Urinary bladder (tissue), 4 donors: Measurements from ENCODE around the gene MYO5B. TPM values are rescaled to one million over a fixed set of nuclear protein-coding genes. Genes with fewer than 3 reads are reported as not detected.
A peak's percentile ranks its signal among the peaks of the same experiment; 100 is the strongest.

Experiments used
- DNase-seq: peaks from one replicate; pipeline ENCODE4 v3.0.0-alpha.2; 2015; ENCODE audit errors: extremely low spot score
- H3K27ac ChIP-seq: one replicate; pipeline ENCODE4 v1.5.1; 2013; ENCODE audit warnings: low read depth, mild to moderate bottlenecking, moderate library complexity
- H3K36me3 ChIP-seq: one replicate; pipeline ENCODE4 v1.6.1; 2013; ENCODE audit warnings: mild to moderate bottlenecking, moderate library complexity; ENCODE audit not compliant: insufficient read depth
- H3K4me1 ChIP-seq: one replicate; pipeline ENCODE4 v1.6.1; 2013; ENCODE audit warnings: mild to moderate bottlenecking, moderate library complexity; ENCODE audit not compliant: insufficient read depth
- H3K4me3 ChIP-seq: one replicate; pipeline ENCODE4 v1.5.1; 2013; ENCODE audit warnings: low read depth, low read length
- WGBS: extraction: QIAGEN DNeasy Blood & Tissue Kit; methylation state at CpG from one replicate; pipeline ENCODE4 v1.1.7; 2013; 5-methylcytosine and 5-hydroxymethylcytosine counted together
- polyA plus RNA-seq: library from polyadenylated mRNA; stranded (reverse); fragments of 200-250 nt; gene quantifications from one replicate; pipeline ENCODE4 v1.2.3, GENCODE V29; 2013
- total RNA-seq: library from RNA; depleted of rRNA; stranded (reverse); fragments of >200 nt; gene quantifications from one replicate; pipeline ENCODE4 v1.2.3, GENCODE V29; 2014
- donor health status: healthy with polysubstance abuse.
- donor health status: healthy.

Gene MYO5B
- total and polyA plus RNA-seq, 2 donors = 2.7 to 8.8 TPM

- H3K27ac ChIP-seq = no peak overlapping the region
- H3K4me3 ChIP-seq = no peak overlapping the region
- no peak for DNase-seq
- no peaks in the 10 kb centered on the region for H3K36me3 ChIP-seq
- 92% methylated on average over 2 of the region's 2 CpGs for WGBS
- H3K4me1 ChIP-seq = no peaks in the 10 kb centered on the region
Measured at GRCh38 chr18:49878015-49878414, 316.9 kb downstream of the MYO5B start.

DNA sequence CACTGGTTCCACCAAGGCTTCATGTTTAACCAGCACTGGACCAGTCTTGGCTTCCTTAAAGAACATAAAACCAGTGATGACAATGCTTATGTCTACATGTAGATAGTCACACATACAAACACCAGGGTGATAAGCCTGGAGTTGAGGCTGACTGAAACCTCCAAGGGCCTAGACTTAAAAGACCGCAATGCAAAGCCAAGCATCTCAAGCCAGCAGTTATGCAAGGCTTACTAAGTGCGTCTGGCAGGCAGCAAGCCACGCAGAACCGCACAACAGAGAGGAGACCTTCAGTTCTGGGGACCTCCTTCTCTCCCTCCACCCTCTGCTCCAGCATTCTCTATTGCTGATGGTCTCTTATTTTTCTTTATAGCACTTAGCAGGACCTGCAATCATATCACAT is 318.4 kb downstream of the MYO5B start:
- WGBS = 72% methylated on average over 4 of the region's 4 CpGs
- no peak overlapping the region for H3K4me3 ChIP-seq
- H3K4me1 ChIP-seq = no peaks in the 10 kb centered on the region
- DNase-seq = no peak
- no peak overlapping the region for H3K27ac ChIP-seq
- H3K36me3 ChIP-seq = no peaks in the 10 kb centered on the region

GRCh38 chr18:49875783-49876182 is 319.2 kb downstream of the MYO5B start:
- Histone ChIP-seq H3K36me3 (no peaks in the 10 kb centered on the region), H3K4me3 (no peak overlapping the region), H3K27ac (no peak overlapping the region), H3K4me1 (no peaks in the 10 kb centered on the region)
- no peak for DNase-seq
- WGBS = 61% methylated on average over 1 of the region's 1 CpG

DNA sequence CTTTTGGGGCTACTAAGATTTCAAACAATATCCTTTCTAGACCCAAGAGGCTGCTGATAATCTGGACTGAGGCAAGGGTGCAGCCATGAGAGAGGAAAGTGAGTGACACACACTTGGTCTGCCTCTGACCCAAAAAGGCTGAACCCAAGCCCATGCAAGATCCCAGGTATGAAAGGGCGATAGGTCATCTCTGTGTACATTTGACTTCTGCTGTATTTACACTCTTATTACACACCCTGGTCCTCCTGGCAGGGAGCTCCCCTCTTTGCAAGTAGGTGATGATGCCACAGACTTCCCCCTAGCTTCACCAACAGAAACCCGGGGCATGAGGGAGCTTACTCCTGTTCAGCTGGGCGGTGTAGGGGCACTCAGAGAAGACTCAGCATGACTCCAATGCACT is 319.8 kb downstream of the MYO5B start:
- Histone ChIP-seq H3K27ac (no peak overlapping the region), H3K4me3 (no peak overlapping the region), H3K36me3 (no peaks in the 10 kb centered on the region), H3K4me1 (no peaks in the 10 kb centered on the region)
- DNase-seq = no peak
- WGBS = 92% methylated on average over 3 of the region's 3 CpGs

DNA sequence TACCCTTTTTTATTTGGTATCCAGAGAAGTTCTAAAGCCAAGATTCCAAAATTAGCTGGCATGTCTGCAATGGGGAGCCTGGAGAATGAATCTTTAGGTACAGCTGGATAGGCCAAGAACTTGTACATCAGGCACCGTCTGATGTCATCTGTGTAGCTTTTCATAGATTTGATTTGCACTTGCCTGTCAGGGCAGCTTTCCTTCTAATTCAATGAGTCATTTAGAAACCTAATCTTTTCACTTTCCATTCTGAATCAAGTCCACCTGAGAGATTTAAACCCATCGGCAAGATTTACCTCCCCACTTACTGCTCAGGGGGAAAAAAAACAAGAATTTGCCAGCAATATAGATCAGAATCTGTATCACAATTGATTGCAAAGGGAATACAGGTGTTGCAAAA is 320.7 kb downstream of the MYO5B start:
- WGBS = 89% methylated on average over 2 of the region's 2 CpGs
- Histone ChIP-seq H3K27ac (no peak overlapping the region), H3K4me3 (no peak overlapping the region), H3K4me1 (no peaks in the 10 kb centered on the region), H3K36me3 (no peaks in the 10 kb centered on the region)
- no peak for DNase-seq

DNA sequence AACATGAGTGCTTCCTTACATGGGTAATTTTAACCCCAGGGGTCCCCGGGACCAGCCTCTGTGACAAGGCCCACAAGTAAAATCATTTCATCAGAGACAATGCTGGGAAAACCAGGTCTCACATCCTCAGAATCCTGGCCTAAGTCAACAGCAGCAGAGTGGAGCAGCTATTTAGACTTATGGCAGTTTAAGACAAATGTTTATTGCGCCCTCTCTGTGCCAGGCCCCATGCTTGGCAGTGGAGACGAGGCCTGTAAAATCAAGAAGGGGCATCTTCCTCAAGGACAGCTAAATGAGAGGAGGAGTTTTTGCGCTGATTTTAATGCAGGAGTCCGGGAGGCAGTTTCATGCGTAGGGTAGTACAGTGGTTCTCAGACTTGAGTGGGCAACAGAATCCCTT is 325.6 kb downstream of the MYO5B start:
- Histone ChIP-seq H3K27ac (no peak overlapping the region), H3K4me3 (no peak overlapping the region), H3K36me3 (no peaks in the 10 kb centered on the region), H3K4me1 (no peaks in the 10 kb centered on the region)
- WGBS = 90% methylated on average over 6 of the region's 6 CpGs
- DNase-seq = no peak

GRCh38 chr18:49866680-49867079 is 328.3 kb downstream of the MYO5B start:
- Histone ChIP-seq H3K27ac (no peak overlapping the region), H3K4me3 (no peak overlapping the region), H3K4me1 (no peaks in the 10 kb centered on the region), H3K36me3 (no peaks in the 10 kb centered on the region)
- DNase-seq = no peak
- WGBS = 88% methylated on average over 1 of the region's 1 CpG

GRCh38 chr18:49865401-49865800 is 329.5 kb downstream of the MYO5B start:
- H3K4me1 ChIP-seq = no peaks in the 10 kb centered on the region
- no peaks in the 10 kb centered on the region for H3K36me3 ChIP-seq
- no peak for DNase-seq
- WGBS = 54% methylated on average over 2 of the region's 2 CpGs
- no peak overlapping the region for H3K4me3 ChIP-seq
- no peak overlapping the region for H3K27ac ChIP-seq

DNA sequence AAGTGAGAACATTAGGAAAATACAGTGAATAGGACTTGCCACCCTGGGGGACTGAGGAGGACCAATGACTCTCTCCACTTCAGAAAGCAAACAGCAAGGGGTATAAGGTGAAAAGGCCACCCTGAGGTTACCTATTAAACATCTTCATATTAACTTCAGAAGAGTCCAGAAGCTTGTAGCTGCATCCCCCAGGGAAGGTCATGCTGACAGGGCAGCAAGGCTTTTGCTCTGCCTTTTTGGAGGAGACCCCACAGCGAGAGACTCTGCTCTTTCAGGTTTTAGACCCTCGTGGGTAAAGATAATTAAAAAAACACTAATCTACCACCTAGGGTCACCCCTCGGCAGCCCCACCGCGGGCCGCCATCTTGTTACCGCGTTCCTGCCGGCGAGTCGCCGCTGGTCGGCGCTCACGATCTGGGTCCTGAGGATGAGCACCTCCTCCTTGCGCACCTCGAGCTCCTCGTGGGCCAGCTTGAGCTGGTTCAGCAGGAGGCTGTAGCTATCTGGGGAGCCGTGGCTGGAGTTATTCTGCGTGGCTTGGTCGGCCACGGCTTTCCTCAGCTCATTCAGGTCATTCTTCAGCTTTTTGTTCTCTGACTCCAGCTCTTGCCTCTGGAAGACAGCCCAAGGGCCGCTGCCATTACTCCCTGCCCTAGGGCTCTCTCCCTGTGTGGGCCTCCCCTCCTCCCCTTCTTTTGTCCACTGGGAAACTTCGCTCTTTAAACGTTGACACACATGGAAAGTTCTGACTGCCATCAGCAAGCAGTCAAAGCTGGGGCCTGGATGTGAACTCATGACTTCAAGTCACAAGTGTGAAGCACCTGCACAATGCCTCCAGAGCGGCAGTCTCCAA is 331.0 kb downstream of the MYO5B start:
- 85% methylated on average over 26 of the region's 26 CpGs for WGBS
- no peak for DNase-seq
- Histone ChIP-seq H3K27ac (no peak overlapping the region), H3K36me3 (no peaks in the 10 kb centered on the region), H3K4me1 (no peaks in the 10 kb centered on the region), H3K4me3 (no peak overlapping the region)

- Histone ChIP-seq H3K27ac (no peak overlapping the region), H3K4me1 (no peaks in the 10 kb centered on the region), H3K36me3 (no peaks in the 10 kb centered on the region), H3K4me3 (no peak overlapping the region)
- DNase-seq = no peak
- 87% methylated on average over 13 of the region's 13 CpGs for WGBS
Measured at GRCh38 chr18:49862656-49863385, 332.1 kb downstream of the MYO5B start.

DNA sequence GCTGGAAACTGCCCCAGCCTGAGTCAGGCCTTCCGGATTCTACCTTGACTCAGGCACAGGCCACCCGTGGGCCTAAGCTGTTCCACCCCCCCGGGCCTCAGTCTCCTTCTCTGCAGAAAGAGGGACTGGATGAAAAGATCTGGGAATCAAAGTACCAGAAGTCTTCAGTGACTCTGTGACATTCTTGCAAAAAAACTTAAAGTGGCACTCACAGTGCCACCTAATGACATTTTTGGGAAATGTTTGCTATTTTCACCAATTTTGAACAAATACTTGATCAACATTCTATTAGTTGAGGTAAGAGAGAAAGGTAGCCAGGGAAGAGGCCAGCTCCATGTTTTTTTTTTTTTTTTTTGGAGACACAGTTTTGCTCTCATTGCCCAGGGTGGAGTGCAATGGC is 333.3 kb downstream of the MYO5B start:
- DNase-seq = no peak
- Histone ChIP-seq H3K36me3 (no peaks in the 10 kb centered on the region), H3K27ac (no peak overlapping the region), H3K4me1 (no peaks in the 10 kb centered on the region), H3K4me3 (no peak overlapping the region)
- WGBS = 73% methylated on average over 3 of the region's 3 CpGs

DNA sequence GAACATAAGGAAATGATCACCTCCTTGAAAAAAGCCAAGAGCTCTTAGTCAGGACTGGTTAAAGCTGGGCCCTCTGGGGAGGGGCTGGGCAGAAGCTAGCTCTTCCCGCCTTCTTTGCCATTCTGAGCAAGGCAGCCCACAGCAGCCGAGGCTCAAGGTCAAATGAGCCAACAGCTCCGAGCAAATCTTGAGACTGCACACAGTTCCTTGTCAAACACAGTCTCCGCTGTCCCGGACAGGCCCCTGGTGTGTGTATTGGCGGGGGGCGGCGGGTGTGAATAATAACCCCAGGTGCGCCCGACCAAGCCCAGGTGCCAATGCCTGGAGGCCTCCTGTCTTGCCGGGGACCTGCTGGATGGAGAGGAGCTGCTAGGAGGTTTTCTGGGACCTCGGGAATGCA is 335.2 kb downstream of the MYO5B start:
- DNase-seq = no peak
- H3K27ac ChIP-seq = no peak overlapping the region
- 82% methylated on average over 12 of the region's 12 CpGs for WGBS
- H3K4me1 ChIP-seq = no peaks in the 10 kb centered on the region
- H3K4me3 ChIP-seq = no peak overlapping the region
- H3K36me3 ChIP-seq = no peaks in the 10 kb centered on the region

- 63% methylated on average over 6 of the region's 6 CpGs for WGBS
- H3K4me3 ChIP-seq = no peak overlapping the region
- H3K36me3 ChIP-seq = no peaks in the 10 kb centered on the region
- H3K4me1 ChIP-seq = no peaks in the 10 kb centered on the region
- H3K27ac ChIP-seq = no peak overlapping the region
- no peak for DNase-seq
Measured at GRCh38 chr18:49859021-49859359, 336.0 kb downstream of the MYO5B start.

DNA sequence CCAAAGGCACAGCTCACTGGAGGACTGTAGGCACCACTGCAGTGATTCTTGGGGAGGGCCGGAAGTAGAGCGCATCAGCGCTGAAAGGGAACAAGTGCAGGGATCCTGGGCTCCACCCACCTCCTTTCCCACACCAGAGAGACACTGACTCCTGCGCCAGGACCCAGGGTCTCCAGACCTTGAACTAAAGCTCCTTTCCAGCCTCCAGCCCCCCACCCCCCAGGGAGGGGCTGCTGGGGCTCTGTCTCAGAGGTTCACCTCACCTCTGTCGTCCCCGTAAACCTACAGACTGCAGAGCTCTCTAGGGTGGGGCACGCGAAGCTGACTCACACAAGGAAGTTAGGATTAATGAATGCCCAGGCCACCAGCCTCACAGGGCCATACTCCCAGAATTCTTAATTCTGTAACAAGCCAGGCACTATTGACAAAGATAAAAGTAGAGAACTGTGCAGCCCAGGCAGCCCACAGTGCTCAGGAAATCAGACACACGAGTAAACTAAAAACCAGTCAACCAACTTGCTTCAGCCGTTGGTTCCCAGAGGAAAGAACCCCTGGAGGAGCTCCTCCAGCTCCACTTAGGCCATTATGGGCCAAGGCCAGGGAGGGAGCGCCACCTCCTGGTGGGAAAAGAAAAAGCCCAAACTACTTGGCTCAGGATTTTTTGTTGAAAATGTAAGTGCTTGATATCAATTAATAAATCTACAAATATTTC is 336.5 kb downstream of the MYO5B start:
- WGBS = 58% methylated on average over 11 of the region's 11 CpGs
- DNase-seq = peak; percentile 29
- H3K4me3 ChIP-seq = no peak overlapping the region
- no peaks in the 10 kb centered on the region for H3K36me3 ChIP-seq
- H3K4me1 ChIP-seq = no peaks in the 10 kb centered on the region
- H3K27ac ChIP-seq = no peak overlapping the region
